MCF 10A (cell line): ENCODE data around the gene PHF10. TPM values are rescaled to one million over a fixed set of nuclear protein-coding genes. Genes with fewer than 3 reads are reported as not detected.

Experiments
- BruUV-seq: library from RNA; stranded (reverse); fragments of 400-500 nt; replicated peaks from 2 replicates; lab custom pipeline; 2021; lab: Mats Ljungman, UMichigan
- CTCF ChIA-PET: fragments of 300-600 bp; sonication (Branson Sonifier 250); formaldehyde crosslinking; extraction: SDS; loops from one replicate; lab custom pipeline; 2021; ENCODE audit warnings: antibody characterized with exemption, inconsistent platforms; lab: Yijun Ruan, JAX
- POLR2A ChIA-PET: fragments of 300-600, 350-650 bp; sonication (Branson Sonifier 250); formaldehyde crosslinking; extraction: SDS; loops from one replicate; lab custom pipeline; 2020; ENCODE audit warnings: antibody characterized with exemption, inconsistent platforms; lab: Yijun Ruan, JAX
- DNase-seq: peaks from one replicate; pipeline ENCODE4 v3.0.0-alpha.2; 2018; ENCODE audit not compliant: unreplicated experiment
- H3K27ac Mint-ChIP-seq: one replicate; pipeline ENCODE4 v1.8.0; 2022; ENCODE audit warnings: mild to moderate bottlenecking, low read depth, mixed read lengths; ENCODE audit not compliant: unreplicated experiment
- H3K27me3 Mint-ChIP-seq: one replicate; pipeline ENCODE4 v1.8.0; 2022; ENCODE audit warnings: mixed read lengths; ENCODE audit not compliant: insufficient read depth, unreplicated experiment
- H3K36me3 Mint-ChIP-seq: one replicate; pipeline ENCODE4 v1.8.0; 2022; ENCODE audit warnings: mild to moderate bottlenecking, moderate library complexity, mixed read lengths; ENCODE audit not compliant: insufficient read depth, unreplicated experiment
- H3K4me1 Mint-ChIP-seq: one replicate; pipeline ENCODE4 v1.8.0; 2022; ENCODE audit warnings: mixed read lengths; ENCODE audit not compliant: insufficient read depth, unreplicated experiment
- H3K4me3 Mint-ChIP-seq: one replicate; pipeline ENCODE4 v1.8.0; 2022; ENCODE audit warnings: mild to moderate bottlenecking, moderate library complexity, mixed read lengths; ENCODE audit not compliant: unreplicated experiment
- H3K9me3 Mint-ChIP-seq: one replicate; pipeline ENCODE4 v1.8.0; 2022; ENCODE audit warnings: mixed read lengths; ENCODE audit not compliant: unreplicated experiment
- CTCF ChIP-seq: fragments of 200-600 bp; IDR thresholded peaks from one replicate; pipeline ENCODE4 v1.8.0; 2022; ENCODE audit warnings: antibody characterized with exemption, mild to moderate bottlenecking; ENCODE audit not compliant: unreplicated experiment
- intact Hi-C: fragments of 100-400 bp; cut with micrococcal nuclease; formaldehyde crosslinking; loops from 2 replicates; pipeline ENCODE4 v1.14.1; 2022
- total RNA-seq: library from RNA; stranded (reverse); gene quantifications from 2 replicates; pipeline ENCODE4 v1.2.3, GENCODE V29; 2022

PHF10 gene
- total RNA-seq, 1 experiment from 2014 or later = 27.2 TPM

GRCh38 chr6:169709293-169709692, 15.0 kb downstream of the PHF10 start:
- ChIA-PET POLR2A (interaction anchor here (0.9 to 5.7 kb wide), 5 partner anchors 8 to 43 kb away, joined by 3 to 30 read pairs (median 20); partner anchors contain the start of genes C6orf120, DYNLT2, ERMARD and WDR27), CTCF (interaction anchor here (0.6 to 2.3 kb wide), 4 partner anchors 8 to 853 kb away, joined by 3 to 7 read pairs (median 5); partner anchors contain the start of genes C6orf120 and WDR27)
- Mint-ChIP-seq H3K9me3 (no peaks in the 10 kb centered on the region), H3K27ac (peak overlapping the region; percentile 16), H3K27me3 (no peaks in the 10 kb centered on the region), H3K4me3 (no peak overlapping the region), H3K4me1 (peaks cover 10% of the 10 kb centered on the region), H3K36me3 (peaks cover 32% of the 10 kb centered on the region)
- TF ChIP-seq CTCF = no peak
- intact Hi-C loops = no loop called here
- DNase-seq = no peak
- no TSS peak for BruUV-seq

- POLR2A ChIA-PET = interaction anchor here (4.0 to 5.7 kb wide), 2 partner anchors 11 to 15 kb away, joined by 25 to 30 read pairs; no protein-coding TSS in a partner anchor
- H3K4me1 Mint-ChIP-seq = peaks cover 15% of the 10 kb centered on the region
- no peak overlapping the region for H3K4me3 Mint-ChIP-seq
- H3K36me3 Mint-ChIP-seq = peaks cover 27% of the 10 kb centered on the region
- BruUV-seq = no TSS peak
- H3K27ac Mint-ChIP-seq = no peak overlapping the region
- CTCF ChIA-PET = interaction anchor here (2.3 kb wide), 1 partner anchor 11 kb away, joined by 6 read pairs; no protein-coding TSS in a partner anchor
- no peak for TF ChIP-seq CTCF
- H3K27me3 Mint-ChIP-seq = no peaks in the 10 kb centered on the region
- no peaks in the 10 kb centered on the region for H3K9me3 Mint-ChIP-seq
- intact Hi-C loops = no loop called here
- no peak for DNase-seq
These were observed 16.5 kb downstream of the PHF10 start for GRCh38 chr6:169707772-169708171.

- H3K27me3 Mint-ChIP-seq = no peaks in the 10 kb centered on the region
- no TSS peak for BruUV-seq
- peak overlapping the region; percentile 86 for H3K4me3 Mint-ChIP-seq
- no peak for DNase-seq
- peaks cover 38% of the 10 kb centered on the region for H3K4me1 Mint-ChIP-seq
- intact Hi-C loops = loop anchor here (1.0 to 2.0 kb wide), 3 partner anchors 14 to 746 kb away; no protein-coding TSS in a partner anchor
- POLR2A ChIA-PET = interaction anchor here (1.2 to 9.6 kb wide), 12 partner anchors 8 to 1861 kb away, joined by 3 to 145 read pairs (median 9); partner anchors contain the start of genes DYNLT2, ERMARD, PHF10 and TBP
- peak overlapping the region; percentile 39 for H3K27ac Mint-ChIP-seq
- TF ChIP-seq CTCF = no peak
- H3K9me3 Mint-ChIP-seq = no peaks in the 10 kb centered on the region
- CTCF ChIA-PET = interaction anchor here (0.7 to 1.4 kb wide), 3 partner anchors 15 to 763 kb away, joined by 3 to 7 read pairs (median 3); no protein-coding TSS in a partner anchor
- peaks cover 11% of the 10 kb centered on the region for H3K36me3 Mint-ChIP-seq
These were observed 21.5 kb downstream of the PHF10 start for GRCh38 chr6:169702840-169703246.
